Activated effector memory CD4-positive, alpha-beta T cell treated with anti-CD3 and anti-CD28 coated beads, Interleukin-2, amount 50 U/mL, for 16 hours (primary cell): ENCODE data around the gene MAPK1IP1L.

Source experiments
- DNase-seq: peaks from one replicate; pipeline ENCODE4 v3.0.0-alpha.2; 2020

MAPK1IP1L gene

GRCh38 chr14:55098561-55098898 lies 47.1 kb downstream of the MAPK1IP1L start:
- DNase-seq = no peak

GRCh38 chr14:55099756-55100155 lies 48.3 kb downstream of the MAPK1IP1L start:
- no peak for DNase-seq

GRCh38 chr14:55101698-55102097 lies 50.3 kb downstream of the MAPK1IP1L start:
- no peak for DNase-seq

GRCh38 chr14:55102141-55102621 lies 50.7 kb downstream of the MAPK1IP1L start:
- peak; percentile 77 for DNase-seq

GRCh38 chr14:55103005-55103640 lies 51.7 kb downstream of the MAPK1IP1L start:
- DNase-seq = peak; percentile 85

GRCh38 chr14:55103971-55104954 lies 52.8 kb downstream of the MAPK1IP1L start:
- no peak for DNase-seq

- DNase-seq = no peak
Observed at GRCh38 chr14:55105991-55106390, 54.5 kb downstream of the MAPK1IP1L start.

GRCh38 chr14:55107766-55108554 lies 56.5 kb downstream of the MAPK1IP1L start:
- DNase-seq = peak; percentile 82

- no peak for DNase-seq
Observed at GRCh38 chr14:55109836-55110235, 58.4 kb downstream of the MAPK1IP1L start.

GRCh38 chr14:55111122-55111708 lies 59.8 kb downstream of the MAPK1IP1L start:
- DNase-seq = no peak

GRCh38 chr14:55114720-55115119 lies 63.3 kb downstream of the MAPK1IP1L start:
- DNase-seq = no peak

GRCh38 chr14:55115460-55115859 lies 64.0 kb downstream of the MAPK1IP1L start:
- no peak for DNase-seq

GRCh38 chr14:55115861-55116245 lies 64.4 kb downstream of the MAPK1IP1L start:
- DNase-seq = no peak

- no peak for DNase-seq
Observed at GRCh38 chr14:55116246-55117030, 65.0 kb downstream of the MAPK1IP1L start.

GRCh38 chr14:55117803-55118441 lies 66.5 kb downstream of the MAPK1IP1L start:
- no peak for DNase-seq

GRCh38 chr14:55118761-55119160 lies 67.3 kb downstream of the MAPK1IP1L start:
- DNase-seq = no peak
